DND-41 (cell line): ENCODE measurements around the gene MYCBP2.
"Not testable (repeated sequence)": the region's sequence is repeated elsewhere in the genome, so short reads cannot be mapped to it uniquely, and the experiment has no call there.

Experiments used
- ATAC-seq: fragments of 200-7000 bp; cut with Tn5 transposase; 3 replicates; pipeline ENCODE4 v1.9.1; 2021; ENCODE audit warnings: low read depth; ENCODE audit not compliant: insufficient read depth
- DNase-seq: peaks from one replicate; pipeline ENCODE4 v3.0.0-alpha.2; 2020
- H2AFZ ChIP-seq: 2 replicates; pipeline ENCODE4 v1.6.0; 2012; ENCODE audit warnings: low read depth, low read length
- H3K27ac ChIP-seq: 2 replicates; pipeline ENCODE4 v1.5.1; 2012; ENCODE audit warnings: low read length, inconsistent platforms
- H3K27me3 ChIP-seq: fragments of 200-600 bp; sonication (generic); 2 replicates; pipeline ENCODE4 v1.6.0; 2012; ENCODE audit warnings: low read length, mild to moderate bottlenecking, inconsistent platforms; ENCODE audit not compliant: insufficient read depth, poor library complexity
- H3K36me3 ChIP-seq: 2 replicates; pipeline ENCODE4 v1.5.1; 2012; ENCODE audit warnings: low read length, inconsistent platforms; ENCODE audit not compliant: insufficient read depth
- H3K4me1 ChIP-seq: 2 replicates; pipeline ENCODE4 v1.5.1; 2012; ENCODE audit warnings: mild to moderate bottlenecking, low read length; ENCODE audit not compliant: insufficient read depth
- H3K4me2 ChIP-seq: 2 replicates; pipeline ENCODE4 v1.6.0; 2012; ENCODE audit warnings: mild to moderate bottlenecking, moderate library complexity, low read length, inconsistent platforms; ENCODE audit not compliant: insufficient read depth
- H3K4me3 ChIP-seq, 2 experiments: fragments of 200-600 bp in 1 of 2; shearing (Covaris generic) in 1 of 2; 2 replicates each; pipeline ENCODE4 v1.5.1; 2012 to 2016; ENCODE audit warnings: inconsistent platforms in 2 of 2, low read length in 2 of 2, mild to moderate bottlenecking in 2 of 2, low read depth in 1 of 2, moderate library complexity in 1 of 2
- H3K79me2 ChIP-seq: 2 replicates; pipeline ENCODE4 v1.6.0; 2012; ENCODE audit warnings: low read length, inconsistent platforms; ENCODE audit not compliant: insufficient read depth
- H3K9ac ChIP-seq: 2 replicates; pipeline ENCODE4 v1.6.0; 2012; ENCODE audit warnings: low read depth, mild to moderate bottlenecking, inconsistent platforms, low read length, moderate library complexity
- H3K9me3 ChIP-seq: 2 replicates; pipeline ENCODE4 v1.5.1; 2012; ENCODE audit warnings: low read length, moderate library complexity, mild to moderate bottlenecking, inconsistent platforms; ENCODE audit not compliant: insufficient read depth, severe bottlenecking
- H4K20me1 ChIP-seq: 2 replicates; pipeline ENCODE4 v1.6.0; 2012; ENCODE audit warnings: low read length; ENCODE audit not compliant: insufficient read depth
- EZH2 ChIP-seq: IDR thresholded peaks from 3 replicates; pipeline ENCODE4 v1.6.1; 2012; ENCODE audit warnings: borderline replicate concordance, low read depth, mild to moderate bottlenecking, moderate library complexity, low read length, inconsistent platforms; ENCODE audit not compliant: severe bottlenecking
- TF ChIP-seq, protein P1 (sequence below): IDR thresholded peaks from 2 replicates; pipeline ENCODE4 v1.5.1; 2012; ENCODE audit warnings: borderline replicate concordance, low read length, moderate library complexity, mild to moderate bottlenecking; ENCODE audit not compliant: poor library complexity, severe bottlenecking; ENCODE audit errors: extremely low read depth

The MYCBP2 gene

GRCh38 chr13:77319536-77319935 lies 7.4 kb downstream of the MYCBP2 start:
- H3K36me3 ChIP-seq, result peaks cover 5% of the 10 kb centered on the region; the same call in 1 of the 2 replicates
- H3K4me3 ChIP-seq, result no peak overlapping the region
- no peak overlapping the region for H3K9ac ChIP-seq
- ATAC-seq (no peak), DNase-seq (no peak)
- peaks cover 99% of the 10 kb centered on the region for H3K79me2 ChIP-seq
- H3K9me3 ChIP-seq, result no peaks in the 10 kb centered on the region
- H3K4me2 ChIP-seq, result 0 out of 2 replicates have a peak overlapping the region, but pooled peaks have one; percentile 32
- H3K4me1 ChIP-seq, result peaks cover 42% of the 10 kb centered on the region
- H4K20me1 ChIP-seq, result peaks cover 89% of the 10 kb centered on the region
- H3K27ac ChIP-seq, result no peak overlapping the region
- TF ChIP-seq, protein P1, sequence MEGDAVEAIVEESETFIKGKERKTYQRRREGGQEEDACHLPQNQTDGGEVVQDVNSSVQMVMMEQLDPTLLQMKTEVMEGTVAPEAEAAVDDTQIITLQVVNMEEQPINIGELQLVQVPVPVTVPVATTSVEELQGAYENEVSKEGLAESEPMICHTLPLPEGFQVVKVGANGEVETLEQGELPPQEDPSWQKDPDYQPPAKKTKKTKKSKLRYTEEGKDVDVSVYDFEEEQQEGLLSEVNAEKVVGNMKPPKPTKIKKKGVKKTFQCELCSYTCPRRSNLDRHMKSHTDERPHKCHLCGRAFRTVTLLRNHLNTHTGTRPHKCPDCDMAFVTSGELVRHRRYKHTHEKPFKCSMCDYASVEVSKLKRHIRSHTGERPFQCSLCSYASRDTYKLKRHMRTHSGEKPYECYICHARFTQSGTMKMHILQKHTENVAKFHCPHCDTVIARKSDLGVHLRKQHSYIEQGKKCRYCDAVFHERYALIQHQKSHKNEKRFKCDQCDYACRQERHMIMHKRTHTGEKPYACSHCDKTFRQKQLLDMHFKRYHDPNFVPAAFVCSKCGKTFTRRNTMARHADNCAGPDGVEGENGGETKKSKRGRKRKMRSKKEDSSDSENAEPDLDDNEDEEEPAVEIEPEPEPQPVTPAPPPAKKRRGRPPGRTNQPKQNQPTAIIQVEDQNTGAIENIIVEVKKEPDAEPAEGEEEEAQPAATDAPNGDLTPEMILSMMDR, result no peak
- no peak for TF ChIP-seq EZH2
- H3K27me3 ChIP-seq, result no peaks in the 10 kb centered on the region
- no peak overlapping the region for H2AFZ ChIP-seq

DNA sequence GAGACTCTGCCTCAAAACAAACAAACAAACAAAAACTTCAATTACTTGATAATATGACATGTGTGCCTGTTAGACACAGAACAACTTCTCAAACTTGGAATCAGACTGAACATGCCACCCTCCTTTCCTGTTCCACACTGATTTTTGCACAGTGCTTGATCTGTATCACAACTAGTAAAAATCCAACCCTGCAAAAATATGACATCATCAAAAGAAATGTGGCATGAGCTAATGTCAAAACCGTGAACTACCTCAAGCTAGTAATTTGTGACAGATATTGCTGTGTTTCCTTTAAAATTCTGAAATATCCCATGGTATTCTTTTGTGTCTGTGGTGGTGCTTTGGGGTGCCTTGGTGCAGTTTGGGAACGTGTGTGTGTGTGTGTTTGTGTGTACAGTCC lies 8.2 kb downstream of the MYCBP2 start:
- H3K79me2 ChIP-seq, result peaks cover 99% of the 10 kb centered on the region
- peaks cover 87% of the 10 kb centered on the region for H4K20me1 ChIP-seq
- H3K36me3 ChIP-seq, result peaks cover 5% of the 10 kb centered on the region; the same call in 1 of the 2 replicates
- DNase-seq (no peak), ATAC-seq (no peak)
- TF ChIP-seq EZH2, result no peak
- TF ChIP-seq, protein P1, result no peak
- H3K9me3 ChIP-seq, result no peaks in the 10 kb centered on the region
- H3K9ac ChIP-seq, result no peak overlapping the region
- H3K27me3 ChIP-seq, result no peaks in the 10 kb centered on the region
- peaks cover 34% of the 10 kb centered on the region for H3K4me1 ChIP-seq
- no peak overlapping the region for H2AFZ ChIP-seq
- no peak overlapping the region for H3K4me3 ChIP-seq
- no peak overlapping the region for H3K27ac ChIP-seq
- H3K4me2 ChIP-seq, result no peak overlapping the region

DNA sequence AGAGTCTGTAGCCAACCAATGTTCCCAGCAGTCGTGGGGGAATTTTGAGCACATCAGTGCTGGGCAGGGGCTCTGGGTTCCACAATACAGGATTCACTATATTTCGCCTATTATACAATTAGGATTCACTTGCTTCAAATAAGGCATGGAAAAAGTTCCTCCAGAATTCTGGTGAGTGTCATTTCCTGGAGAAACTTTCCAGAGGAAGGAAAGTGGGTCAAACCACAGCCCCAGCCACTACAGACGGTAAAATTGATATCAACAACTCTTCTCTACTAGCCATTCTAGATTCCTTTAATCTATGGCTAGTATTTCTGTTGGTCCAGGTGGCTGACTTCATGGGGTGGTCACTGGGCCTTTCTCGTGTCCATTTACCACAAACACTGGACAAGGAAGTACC lies 10.5 kb downstream of the MYCBP2 start:
- Histone ChIP-seq H2AFZ (no peak overlapping the region), H3K27ac (no peak overlapping the region), H3K4me1 (peaks cover 13% of the 10 kb centered on the region; the same call in 1 of the 2 replicates), H3K79me2 (peaks cover 99% of the 10 kb centered on the region), H3K9me3 (no peaks in the 10 kb centered on the region), H3K9ac (no peak overlapping the region), H3K4me3 (no peak overlapping the region), H3K27me3 (no peaks in the 10 kb centered on the region), H4K20me1 (peaks cover 75% of the 10 kb centered on the region), H3K36me3 (peaks cover 5% of the 10 kb centered on the region; the same call in 1 of the 2 replicates), H3K4me2 (no peak overlapping the region)
- DNase-seq, result no peak
- ATAC-seq, result no peak
- TF ChIP-seq EZH2, result no peak
- TF ChIP-seq, protein P1, result no peak

- Histone ChIP-seq H4K20me1 (peaks cover 70% of the 10 kb centered on the region), H3K4me1 (peaks cover 13% of the 10 kb centered on the region; the same call in 1 of the 2 replicates), H3K79me2 (peaks cover 99% of the 10 kb centered on the region)
- H3K9ac ChIP-seq, H3K4me2 ChIP-seq, DNase-seq, H3K36me3 ChIP-seq, H3K27me3 ChIP-seq, H2AFZ ChIP-seq, H3K4me3 ChIP-seq, H3K27ac ChIP-seq, H3K9me3 ChIP-seq, ATAC-seq: not testable (repeated sequence)
Measured at GRCh38 chr13:77315509-77315908, 11.4 kb downstream of the MYCBP2 start.
